ENCODE data around the gene BRMS1. TPM values are rescaled to one million over a fixed set of nuclear protein-coding genes. Genes with fewer than 3 reads are reported as not detected.
A peak's percentile ranks its signal among the peaks of the same experiment; 100 is the strongest.

BRMS1 gene
- total and polyA plus RNA-seq, 7 donors = 12.6 to 152 (median 33.8) TPM

- H3K36me3 ChIP-seq (ENCODE audit: insufficient read depth in 1 of 2, low read depth in 1 of 2) = peaks cover 0 to 57% of the 10 kb centered on the region in 2 donors
- no peaks in the 10 kb centered on the region for H3K27me3 ChIP-seq (ENCODE audit: insufficient read depth in 3 of 3, low read length in 2 of 3)
- intact Hi-C loops (cut with DNase I) = no loop called here
- H3K4me3 ChIP-seq = peak overlapping the region; percentile 91
- 86 to 92% (median 90%) methylated on average over 13 to 15 of the region's 15 CpGs for WGBS, 3 donors
- DNase-seq (peak in 1 of 2 donors; percentile 42), ATAC-seq (no peak)
- H3K9me3 ChIP-seq = no peaks in the 10 kb centered on the region
- H3K27ac ChIP-seq = no peak overlapping the region
- peaks cover 50% of the 10 kb centered on the region for H3K4me1 ChIP-seq
- TF ChIP-seq, protein P1, sequence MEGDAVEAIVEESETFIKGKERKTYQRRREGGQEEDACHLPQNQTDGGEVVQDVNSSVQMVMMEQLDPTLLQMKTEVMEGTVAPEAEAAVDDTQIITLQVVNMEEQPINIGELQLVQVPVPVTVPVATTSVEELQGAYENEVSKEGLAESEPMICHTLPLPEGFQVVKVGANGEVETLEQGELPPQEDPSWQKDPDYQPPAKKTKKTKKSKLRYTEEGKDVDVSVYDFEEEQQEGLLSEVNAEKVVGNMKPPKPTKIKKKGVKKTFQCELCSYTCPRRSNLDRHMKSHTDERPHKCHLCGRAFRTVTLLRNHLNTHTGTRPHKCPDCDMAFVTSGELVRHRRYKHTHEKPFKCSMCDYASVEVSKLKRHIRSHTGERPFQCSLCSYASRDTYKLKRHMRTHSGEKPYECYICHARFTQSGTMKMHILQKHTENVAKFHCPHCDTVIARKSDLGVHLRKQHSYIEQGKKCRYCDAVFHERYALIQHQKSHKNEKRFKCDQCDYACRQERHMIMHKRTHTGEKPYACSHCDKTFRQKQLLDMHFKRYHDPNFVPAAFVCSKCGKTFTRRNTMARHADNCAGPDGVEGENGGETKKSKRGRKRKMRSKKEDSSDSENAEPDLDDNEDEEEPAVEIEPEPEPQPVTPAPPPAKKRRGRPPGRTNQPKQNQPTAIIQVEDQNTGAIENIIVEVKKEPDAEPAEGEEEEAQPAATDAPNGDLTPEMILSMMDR (IDR thresholded peaks at IDR 0.05) = no peak
These were observed 22.8 kb upstream of the BRMS1 start for GRCh38 chr11:66367561-66368312.

DNA sequence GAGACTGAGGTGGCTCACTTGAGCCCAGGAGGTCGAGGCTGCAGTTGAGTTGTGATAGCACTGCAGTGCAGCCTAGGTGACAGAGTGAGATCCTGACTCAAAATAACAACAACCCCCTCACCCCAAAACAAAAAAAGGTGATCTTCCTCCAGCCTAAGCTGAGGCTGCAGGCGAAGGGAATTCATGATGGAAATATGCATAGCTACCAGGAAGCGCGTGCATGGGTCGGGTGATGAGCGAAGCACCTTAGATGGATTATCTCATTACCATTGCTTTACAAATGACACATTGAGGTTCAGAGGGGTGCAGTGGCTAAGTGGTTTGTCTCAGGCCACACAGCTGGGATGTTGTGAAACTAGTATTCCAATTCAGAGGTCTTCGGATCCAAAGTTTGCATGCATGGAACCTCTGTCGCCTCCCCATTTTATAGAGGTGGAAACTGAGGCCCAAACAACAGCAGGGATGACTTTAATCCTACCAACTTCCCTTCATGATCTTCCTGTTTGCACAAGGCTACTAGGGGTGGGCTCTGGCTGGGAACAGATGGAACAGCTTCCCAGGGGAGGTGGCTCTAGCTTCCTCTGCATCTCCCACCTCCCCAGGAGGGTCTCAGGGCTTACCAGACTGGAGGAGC is 22.1 kb upstream of the BRMS1 start:
- Histone ChIP-seq H3K27ac (no peak overlapping the region), H3K36me3 (ENCODE audit: insufficient read depth in 1 of 2, low read depth in 1 of 2) (peaks cover 0 to 64% of the 10 kb centered on the region in 2 donors), H3K9me3 (no peaks in the 10 kb centered on the region), H3K4me3 (no peak overlapping the region), H3K27me3 (ENCODE audit: insufficient read depth in 3 of 3, low read length in 2 of 3) (no peaks in the 10 kb centered on the region), H3K4me1 (peaks cover 42% of the 10 kb centered on the region)
- intact Hi-C loops (cut with DNase I) = no loop called here
- DNase-seq = peak in 1 of 2 donors; percentile 19
- 93 to 94% (median 93%) methylated on average over 8 of the region's 8 CpGs for WGBS, 3 donors
- no peak for ATAC-seq
- TF ChIP-seq, protein P1 (IDR thresholded peaks at IDR 0.05) = no peak

DNA sequence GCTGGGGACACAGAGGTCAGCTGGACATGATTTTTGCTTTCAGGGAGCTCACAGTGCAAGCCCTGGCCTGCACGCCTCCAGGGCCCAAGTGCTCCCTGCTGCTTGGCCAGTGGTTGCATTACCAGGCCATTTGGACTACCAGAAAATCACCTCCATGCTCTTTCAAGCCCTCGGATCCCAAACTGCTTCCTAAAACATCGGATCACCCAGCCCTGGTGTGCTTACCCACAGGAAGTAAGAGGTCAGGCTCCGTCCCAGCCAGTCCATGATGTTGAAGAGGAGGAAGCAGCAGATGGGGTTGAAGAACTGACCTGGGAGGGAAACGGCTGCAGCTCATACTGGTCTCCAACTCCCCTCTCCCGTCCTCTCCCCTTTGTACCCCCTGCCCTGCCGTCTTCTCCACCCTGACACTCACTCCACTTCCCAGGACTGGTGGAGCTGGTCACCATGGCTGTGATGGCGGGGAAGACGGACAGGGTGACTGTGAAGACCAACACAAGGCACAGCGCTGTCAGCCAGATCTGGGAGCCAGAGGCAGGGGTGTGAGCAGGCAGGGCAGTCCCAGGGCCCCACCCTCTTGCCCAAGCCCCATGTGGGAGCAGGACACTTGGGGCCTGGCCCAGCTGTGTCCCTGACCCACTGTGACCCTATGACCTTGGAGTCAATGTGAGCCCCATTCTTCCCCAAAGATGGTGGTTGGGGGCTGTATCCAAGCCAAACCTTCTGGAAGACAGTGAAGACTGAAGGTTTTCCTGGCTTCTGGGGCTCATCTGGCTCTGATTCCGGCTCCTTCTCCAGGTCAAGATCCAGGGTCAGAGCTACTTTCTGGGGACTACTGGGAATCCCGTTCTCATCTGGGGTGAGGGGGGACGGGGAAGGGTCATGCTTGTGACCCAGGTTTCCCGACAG is 21.1 kb upstream of the BRMS1 start:
- ATAC-seq (no peak), DNase-seq (peak in 1 of 2 donors; percentile 51)
- peaks cover 42% of the 10 kb centered on the region for H3K4me1 ChIP-seq
- TF ChIP-seq, protein P1 (IDR thresholded peaks at IDR 0.05) = no peak
- H3K36me3 ChIP-seq (ENCODE audit: insufficient read depth in 1 of 2, low read depth in 1 of 2) = peaks cover 0 to 73% of the 10 kb centered on the region in 2 donors
- H3K27me3 ChIP-seq (ENCODE audit: insufficient read depth in 3 of 3, low read length in 2 of 3) = no peaks in the 10 kb centered on the region
- intact Hi-C loops (cut with DNase I) = no loop called here
- WGBS, 3 donors = 72 to 77% (median 76%) methylated on average over 13 to 14 of the region's 14 CpGs
- H3K27ac ChIP-seq = peak overlapping the region; percentile 41
- no peaks in the 10 kb centered on the region for H3K9me3 ChIP-seq
- no peak overlapping the region for H3K4me3 ChIP-seq

GRCh38 chr11:66365166-66365565 is 20.3 kb upstream of the BRMS1 start:
- DNase-seq (peak in 1 of 2 donors; percentile 48), ATAC-seq (no peak)
- intact Hi-C loops (cut with DNase I) = no loop called here

More at GRCh38 chr11:66365166-66365565, 20.3 kb upstream of the BRMS1 start:
- Histone ChIP-seq H3K27ac (peak overlapping the region; percentile 41), H3K9me3 (no peaks in the 10 kb centered on the region), H3K4me1 (peaks cover 39% of the 10 kb centered on the region), H3K27me3 (ENCODE audit: insufficient read depth in 3 of 3, low read length in 2 of 3) (no peaks in the 10 kb centered on the region), H3K4me3 (no peak overlapping the region), H3K36me3 (ENCODE audit: insufficient read depth in 1 of 2, low read depth in 1 of 2) (peaks cover 0 to 73% of the 10 kb centered on the region in 2 donors)
- 90 to 95% (median 95%) methylated on average over 6 of the region's 6 CpGs for WGBS, 3 donors
- TF ChIP-seq, protein P1 (IDR thresholded peaks at IDR 0.05) = no peak
